Posterior cingulate gyrus (tissue), 11 donors: Measurements from ENCODE around the gene MXRA7.
"Not testable (repeated sequence)": the region's sequence is repeated elsewhere in the genome, so short reads cannot be mapped to it uniquely, and the experiment has no call there.

ENCODE experiments used
- DNase-seq, 10 donors: peaks; one replicate each; pipeline versions ENCODE4 v3.0.0 to v3.0.0-alpha.2; 2020 to 2021; ENCODE audit warnings: mixed read lengths in 3 of 10
- intact Hi-C: fragments of 100-400 bp; cut with DNase I; formaldehyde crosslinking; loops from one replicate; pipeline ENCODE4 v1.15.1; 2023

MXRA7 gene

DNA sequence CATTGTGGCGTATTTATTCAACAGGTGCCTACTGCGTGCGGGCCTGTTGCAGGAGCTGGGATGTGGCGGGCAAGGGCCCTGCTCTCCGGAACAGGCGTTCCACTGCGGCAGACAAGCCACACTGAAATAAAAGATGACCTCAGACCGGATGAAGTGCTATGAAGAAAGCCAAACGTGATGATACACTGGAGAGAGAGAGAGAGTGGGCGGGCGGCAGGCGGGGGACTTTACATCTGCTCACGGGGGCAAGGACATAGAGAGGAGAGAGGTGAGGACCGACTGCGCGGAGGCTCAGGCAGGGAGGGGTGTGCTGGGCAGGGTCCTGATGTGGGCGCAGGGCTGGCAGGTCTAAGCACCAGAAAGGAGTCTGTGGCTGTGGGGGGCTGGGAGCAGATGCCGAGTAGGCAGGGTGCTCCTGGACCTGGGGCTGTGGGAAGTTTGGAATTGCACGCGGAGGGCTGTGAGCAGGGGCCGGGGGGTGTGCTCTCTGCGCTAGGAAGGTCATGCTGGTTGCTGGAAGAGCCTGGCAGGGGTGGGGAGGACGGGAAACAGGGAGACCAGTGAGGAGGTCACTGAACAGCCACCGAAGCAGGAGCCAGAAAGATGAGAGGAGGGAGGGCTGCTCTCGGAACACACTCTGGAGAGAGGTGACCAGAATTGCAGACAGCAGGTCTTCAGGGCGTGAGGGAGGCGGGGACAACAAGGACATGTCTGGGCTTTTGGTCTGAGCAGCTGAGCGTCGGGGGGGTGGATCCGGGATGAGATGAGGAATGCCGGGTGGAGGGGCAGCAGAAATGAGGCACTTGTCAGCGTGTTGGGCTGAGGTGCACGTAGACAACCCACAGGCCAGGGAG lies 9.9 kb downstream of the MXRA7 start:
- intact Hi-C loops: no loop called here
- peak in 1 of 10 donors; percentile 74 for DNase-seq

DNA sequence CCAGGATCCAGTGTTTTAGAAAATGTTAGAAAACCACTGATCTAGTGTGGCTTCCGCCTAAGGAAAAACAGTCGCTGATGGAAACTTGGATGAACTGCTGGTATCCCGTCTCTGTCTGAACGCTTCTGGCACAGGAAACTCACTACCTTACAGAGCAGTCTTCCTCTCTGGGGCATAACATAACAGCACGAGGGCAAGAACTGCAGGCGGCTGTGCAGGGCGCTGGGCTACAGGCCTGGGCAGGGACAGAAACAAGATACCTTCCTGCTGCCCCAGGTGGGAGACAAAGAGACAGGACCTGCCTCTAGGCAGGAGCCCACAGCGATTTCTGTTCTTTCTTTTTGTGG lies 10.5 kb downstream of the MXRA7 start:
- DNase-seq: no peak
- intact Hi-C loops: no loop called here

DNA sequence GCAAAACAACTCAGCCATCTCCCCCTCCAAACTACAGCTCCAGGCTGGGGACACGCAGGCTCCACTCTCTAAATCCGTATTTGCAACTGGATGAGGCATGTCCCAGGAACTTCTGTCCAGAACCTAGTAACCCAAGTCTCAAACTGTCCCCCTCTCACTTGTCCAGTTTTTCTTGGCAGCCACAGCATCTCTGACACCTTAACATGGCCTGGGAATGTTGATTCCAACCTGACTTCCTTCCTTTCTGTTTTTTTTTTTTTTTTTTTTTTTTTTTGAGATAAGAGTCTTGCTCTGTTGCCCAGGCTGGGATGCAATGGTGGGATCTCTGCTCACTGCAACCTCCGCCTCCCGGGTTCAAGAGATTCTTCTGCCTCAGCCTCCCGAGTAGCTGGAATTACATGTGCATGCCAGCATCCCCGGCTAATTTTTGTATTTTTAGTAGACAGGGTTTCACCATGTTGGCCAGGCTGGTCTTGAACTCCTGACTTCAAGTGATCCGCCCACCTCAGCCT lies 12.2 kb downstream of the MXRA7 start:
- intact Hi-C loops, DNase-seq: not testable (repeated sequence)

DNA sequence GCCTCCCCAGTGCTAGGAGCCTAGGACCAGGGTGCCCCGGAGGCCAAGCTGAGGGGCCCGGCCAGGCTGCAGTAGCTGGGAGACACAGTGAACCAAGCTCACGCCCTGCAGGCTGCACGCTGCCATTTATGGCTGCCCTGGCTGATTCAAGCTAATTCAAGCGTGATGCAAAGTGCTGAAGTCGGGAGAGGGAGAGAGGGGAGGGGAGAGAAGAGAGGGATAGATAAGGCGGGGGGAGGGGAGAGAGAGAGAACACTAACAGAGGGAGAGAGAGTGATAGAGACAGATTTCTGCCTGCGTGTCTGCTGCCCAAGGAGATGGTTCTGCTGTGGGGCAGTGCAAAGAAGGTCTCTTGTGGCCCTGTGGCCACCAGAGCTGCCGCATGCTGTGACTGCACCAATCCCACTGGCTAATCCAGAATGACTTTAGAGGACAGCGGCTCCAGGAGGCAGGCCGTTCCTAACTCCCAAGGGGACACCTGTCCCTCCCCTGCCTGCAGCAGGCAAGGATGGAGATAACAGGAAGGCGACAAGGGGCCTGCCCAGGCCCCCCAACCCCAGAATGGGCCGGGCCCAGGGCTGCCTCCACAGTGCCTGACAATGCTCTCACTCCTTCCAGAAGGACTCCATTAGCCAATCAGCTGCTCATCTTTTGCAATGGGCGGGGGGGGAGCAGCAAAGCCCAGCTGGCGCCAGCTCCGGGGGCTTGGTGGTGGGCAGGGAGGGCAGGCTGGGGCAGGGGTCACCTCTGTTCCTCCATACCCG lies 12.9 kb downstream of the MXRA7 start:
- intact Hi-C loops: no loop called here
- DNase-seq: no peak

DNA sequence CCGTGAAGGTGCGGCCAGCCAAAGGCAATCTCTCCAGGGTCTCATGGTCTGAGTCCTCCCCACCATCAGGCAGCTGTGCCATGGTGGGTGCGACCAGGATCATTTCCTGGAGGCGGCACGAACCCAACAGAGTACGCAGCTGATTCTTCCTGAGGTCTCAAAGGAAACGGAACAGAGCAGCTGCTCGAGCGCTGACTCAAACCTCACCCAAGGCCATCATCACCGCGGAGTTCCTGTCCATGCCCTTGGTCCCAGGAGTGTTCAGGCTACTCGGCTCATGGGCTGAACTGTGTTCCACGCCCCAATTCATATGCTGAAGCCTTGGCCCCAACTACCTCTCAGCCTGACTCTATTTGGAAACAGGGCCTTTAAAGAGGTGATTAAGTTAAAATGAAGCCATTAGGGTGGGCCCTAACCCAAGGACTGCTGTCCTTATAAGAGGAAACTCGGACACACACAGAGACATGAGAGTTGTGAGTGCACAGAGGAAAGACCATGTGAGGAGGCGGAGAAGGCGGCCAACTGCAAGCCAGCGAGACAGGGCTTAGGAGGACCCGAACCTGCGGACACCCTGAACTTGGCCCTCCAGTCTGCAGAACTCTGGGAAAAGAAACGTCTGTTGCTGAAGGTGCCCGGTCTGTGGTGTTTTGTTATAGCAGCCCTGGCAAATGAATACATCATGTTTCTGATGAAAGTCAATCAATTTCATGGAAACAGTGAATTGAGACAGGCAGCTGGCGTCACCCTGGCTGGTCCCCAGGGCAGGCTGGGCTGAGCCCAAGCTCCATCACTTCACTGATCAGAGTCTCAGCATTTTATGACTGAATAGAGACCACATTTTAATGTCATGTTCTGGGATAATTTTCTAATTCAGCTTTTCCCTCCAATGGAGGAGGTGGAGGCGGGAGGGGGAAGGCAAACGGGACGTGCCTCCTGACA lies 13.7 kb downstream of the MXRA7 start:
- intact Hi-C loops: no loop called here
- no peak for DNase-seq

GRCh38 chr17:76695059-76695831 lies 15.5 kb downstream of the MXRA7 start:
- DNase-seq: no peak
- intact Hi-C loops: no loop called here

- intact Hi-C loops: no loop called here
Measured at GRCh38 chr17:76691379-76692191, 19.2 kb downstream of the MXRA7 start.

GRCh38 chr17:76690596-76691280 lies 20.0 kb downstream of the MXRA7 start:
- DNase-seq: peak in 2 of 10 donors; percentile 32 to 41
- intact Hi-C loops: no loop called here

More at GRCh38 chr17:76691379-76692191, 19.2 kb downstream of the MXRA7 start:
- DNase-seq: peak in 1 of 10 donors; percentile 39

GRCh38 chr17:76689859-76690258 lies 20.9 kb downstream of the MXRA7 start:
- peak in 2 of 10 donors; percentile 17 to 64 for DNase-seq
- intact Hi-C loops: no loop called here

DNA sequence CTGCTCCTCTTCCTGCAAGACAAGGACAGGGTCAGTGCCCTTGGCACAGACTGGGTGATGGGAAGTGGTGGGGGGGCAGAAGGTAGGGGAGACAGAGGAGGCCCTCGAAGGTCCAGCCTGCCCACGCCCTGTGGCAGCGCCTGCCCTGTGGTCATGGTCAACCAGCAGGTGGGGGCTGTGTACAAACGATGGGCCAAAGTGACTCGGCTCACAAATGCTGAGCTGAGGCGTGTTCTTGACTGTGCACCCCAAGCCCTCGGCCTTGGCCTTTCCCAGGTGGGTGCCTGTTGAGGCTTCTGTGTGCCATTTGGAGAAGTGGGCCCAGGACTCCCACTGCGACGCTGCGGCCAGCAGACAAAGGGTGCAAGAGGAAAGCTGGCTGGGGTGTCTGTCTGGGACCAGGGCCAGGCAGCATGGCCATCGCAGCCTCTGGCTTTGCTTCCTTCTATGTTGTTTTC lies 22.6 kb downstream of the MXRA7 start:
- intact Hi-C loops: no loop called here
- DNase-seq: peak in 1 of 10 donors; percentile 62

GRCh38 chr17:76687298-76688164 lies 23.2 kb downstream of the MXRA7 start:
- intact Hi-C loops: no loop called here
- DNase-seq: peak in 1 of 10 donors; percentile 68

- intact Hi-C loops: no loop called here
- peak in 1 of 10 donors; percentile 71 for DNase-seq
Measured at GRCh38 chr17:76686538-76687297, 24.0 kb downstream of the MXRA7 start.

GRCh38 chr17:76685846-76686245 lies 24.9 kb downstream of the MXRA7 start:
- intact Hi-C loops: no loop called here
- DNase-seq: peak in 1 of 10 donors; percentile 41

DNA sequence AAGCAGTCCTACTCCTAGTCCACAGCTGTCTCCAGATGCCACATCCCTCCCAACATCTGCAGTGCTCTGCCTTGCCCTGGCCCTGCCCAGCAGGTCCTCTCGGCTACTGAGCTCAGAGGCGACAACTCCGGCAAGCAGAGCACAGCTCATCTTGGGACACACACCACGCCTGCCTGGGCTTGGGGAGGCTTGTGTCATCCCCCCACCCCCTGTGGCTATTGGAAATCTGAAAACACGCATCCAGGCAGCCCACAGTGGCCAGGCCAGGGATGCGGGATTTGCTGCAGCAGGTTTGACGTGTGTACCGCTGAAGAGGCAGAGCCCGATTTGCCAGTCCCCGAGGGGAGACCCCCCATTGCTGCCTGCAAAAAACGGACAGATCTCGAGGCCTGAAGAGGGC lies 25.4 kb downstream of the MXRA7 start:
- intact Hi-C loops: no loop called here

DNA sequence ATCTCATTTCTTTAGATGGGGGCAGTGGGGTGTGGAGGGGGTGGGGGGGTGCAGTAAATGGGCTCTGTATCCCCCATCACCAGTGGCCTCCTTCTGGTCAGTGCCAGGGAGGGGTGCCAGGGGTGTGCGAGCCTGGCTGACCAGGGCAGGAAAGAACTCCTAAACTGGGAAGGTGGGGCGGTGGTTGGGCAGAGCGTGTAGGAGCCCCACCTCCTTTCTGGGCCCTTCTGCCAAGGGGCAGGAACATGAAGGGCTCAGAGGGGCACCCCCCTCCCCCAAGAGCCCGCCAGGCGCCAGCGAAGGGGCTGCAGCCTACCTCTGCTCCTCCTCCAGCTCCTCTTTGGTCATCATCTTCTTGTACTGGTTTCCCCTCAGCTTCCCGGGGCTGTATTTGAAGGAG lies 26.0 kb downstream of the MXRA7 start:
- intact Hi-C loops: no loop called here
- DNase-seq: peak in 2 of 10 donors; percentile 14 to 19

More for the DNA sequence above, 25.4 kb downstream of the MXRA7 start:
- DNase-seq: peak in 1 of 10 donors; percentile 37
